OCI-LY7 (cell line): ENCODE results near the gene ZBTB16. TPM values are rescaled to one million over a fixed set of nuclear protein-coding genes. Genes with fewer than 3 reads are reported as not detected.

Experiments
- BruUV-seq: library from RNA; stranded (reverse); fragments of 400-500 nt; replicated peaks from 2 replicates; lab custom pipeline; 2021; lab: Mats Ljungman, UMichigan
- CTCF ChIA-PET: fragments of 300-600 bp; sonication (Branson Sonifier 250); formaldehyde crosslinking; loops from one replicate; lab custom pipeline; 2022; ENCODE audit warnings: antibody characterized with exemption; ENCODE audit not compliant: unreplicated experiment; lab: Charles Lee
- POLR2A ChIA-PET: fragments of 300-600 bp; sonication (Branson Sonifier 250); formaldehyde crosslinking; loops from one replicate; lab custom pipeline; 2022; ENCODE audit warnings: antibody characterized with exemption; lab: Charles Lee
- DNase-seq: peaks from one replicate; pipeline ENCODE4 v3.0.0-alpha.2; 2015; ENCODE audit warnings: low spot score
- H2AFZ ChIP-seq: fragments of 200-600 bp; sonication (generic), shearing (Covaris generic); 2 replicates; pipeline ENCODE4 v1.6.1; 2014; ENCODE audit warnings: mild to moderate bottlenecking, antibody characterized with exemption, low read length, moderate library complexity
- H3K27ac ChIP-seq: fragments of 200-600 bp; sonication (generic); 2 replicates; pipeline ENCODE4 v1.5.1; 2014; ENCODE audit warnings: mixed run types, low read depth, mild to moderate bottlenecking, moderate library complexity, low read length, inconsistent platforms; ENCODE audit not compliant: poor library complexity, severe bottlenecking
- H3K36me3 ChIP-seq: fragments of 200-600 bp; sonication (generic); 2 replicates; pipeline ENCODE4 v1.6.1; 2014; ENCODE audit warnings: mild to moderate bottlenecking, antibody characterized with exemption, low read length, moderate library complexity, mixed read lengths; ENCODE audit not compliant: insufficient read depth
- H3K4me1 ChIP-seq: fragments of 200-600 bp; sonication (generic); 2 replicates; pipeline ENCODE4 v1.5.1; 2014; ENCODE audit warnings: mild to moderate bottlenecking, low read length; ENCODE audit not compliant: insufficient read depth, poor library complexity, severe bottlenecking
- H3K4me2 ChIP-seq: fragments of 200-600 bp; sonication (generic); 2 replicates; pipeline ENCODE4 v1.6.1; 2014; ENCODE audit warnings: mild to moderate bottlenecking, low read length
- H3K4me3 ChIP-seq: fragments of 200-600 bp; sonication (generic); 2 replicates; pipeline ENCODE4 v1.5.1; 2014; ENCODE audit warnings: mild to moderate bottlenecking, low read depth, low read length; ENCODE audit not compliant: poor library complexity, severe bottlenecking
- H3K79me2 ChIP-seq: fragments of 200-600 bp; sonication (generic); 2 replicates; pipeline ENCODE4 v1.6.1; 2016; ENCODE audit warnings: low read depth, mild to moderate bottlenecking, low read length, moderate library complexity, mixed read lengths; ENCODE audit not compliant: insufficient read depth
- H3K9me2 ChIP-seq: fragments of 200-600 bp; sonication (generic); 2 replicates; pipeline ENCODE4 v1.6.1; 2016; ENCODE audit warnings: mild to moderate bottlenecking, low read length, mixed read lengths; ENCODE audit not compliant: insufficient read depth
- H3K9me3 ChIP-seq: fragments of 200-600 bp; sonication (generic); 2 replicates; pipeline ENCODE4 v1.6.1; 2014; ENCODE audit warnings: mild to moderate bottlenecking, mixed run types, low read length, mixed read lengths
- H4K20me1 ChIP-seq: fragments of 200-600 bp; sonication (generic); 2 replicates; pipeline ENCODE4 v1.6.1; 2014; ENCODE audit warnings: mild to moderate bottlenecking, antibody characterized with exemption, low read length, moderate library complexity, mixed read lengths; ENCODE audit not compliant: insufficient read depth
- CTCF ChIP-seq: fragments of 200-600 bp; sonication (generic); conservative IDR thresholded peaks from 2 replicates; pipeline ENCODE4 v1.5.1; 2014; ENCODE audit warnings: mild to moderate bottlenecking, antibody characterized with exemption, low read length, moderate library complexity, mixed read lengths
- EZH2phosphoT487 ChIP-seq: fragments of 200-600 bp; sonication (generic); IDR thresholded peaks from 2 replicates; pipeline ENCODE4 v1.6.1; 2018; ENCODE audit warnings: low read depth, borderline replicate concordance, mild to moderate bottlenecking, mixed run types, antibody characterized with exemption, low read length, moderate library complexity, mixed read lengths
- intact Hi-C: fragments of 100-400 bp; cut with micrococcal nuclease; formaldehyde crosslinking; loops from one replicate; pipeline ENCODE4 v1.10.0; 2022; ENCODE audit not compliant: unreplicated experiment
- total RNA-seq, 2 experiments: library from RNA; depleted of rRNA in 1 of 2; stranded (reverse); fragments of >200 nt in 1 of 2; shearing (Covaris generic) in 1 of 2; gene quantifications; 2 replicates each; pipeline ENCODE4 v1.2.3, GENCODE V29; 2014 to 2022

ZBTB16 gene
- total RNA-seq, 2 experiments from 2014 or later: not detected

GRCh38 chr11:114158886-114159285 is 99.4 kb downstream of the ZBTB16 start:
- TF ChIP-seq CTCF (no peak), EZH2phosphoT487 (no peak)
- Histone ChIP-seq H2AFZ (peak overlapping the region; percentile 85; the same call in 1 of the 2 replicates), H3K9me2 (no peaks in the 10 kb centered on the region), H3K79me2 (no peaks in the 10 kb centered on the region), H3K4me2 (peak overlapping the region; percentile 77), H4K20me1 (no peaks in the 10 kb centered on the region), H3K9me3 (no peaks in the 10 kb centered on the region), H3K4me3 (no peak overlapping the region), H3K4me1 (peaks cover 55% of the 10 kb centered on the region), H3K36me3 (no peaks in the 10 kb centered on the region), H3K27ac (peak overlapping the region; percentile 81)
- DNase-seq: no peak
- CTCF ChIA-PET: interaction anchor here (0.8 kb wide), 1 partner anchor 10 kb away, joined by 4 read pairs; no protein-coding TSS in a partner anchor
- no TSS peak for BruUV-seq
- intact Hi-C loops: no loop called here
- POLR2A ChIA-PET: interaction anchor here (0.6 to 1.5 kb wide), 2 partner anchors 25 to 1064 kb away, joined by 3 to 5 read pairs; no protein-coding TSS in a partner anchor

DNA sequence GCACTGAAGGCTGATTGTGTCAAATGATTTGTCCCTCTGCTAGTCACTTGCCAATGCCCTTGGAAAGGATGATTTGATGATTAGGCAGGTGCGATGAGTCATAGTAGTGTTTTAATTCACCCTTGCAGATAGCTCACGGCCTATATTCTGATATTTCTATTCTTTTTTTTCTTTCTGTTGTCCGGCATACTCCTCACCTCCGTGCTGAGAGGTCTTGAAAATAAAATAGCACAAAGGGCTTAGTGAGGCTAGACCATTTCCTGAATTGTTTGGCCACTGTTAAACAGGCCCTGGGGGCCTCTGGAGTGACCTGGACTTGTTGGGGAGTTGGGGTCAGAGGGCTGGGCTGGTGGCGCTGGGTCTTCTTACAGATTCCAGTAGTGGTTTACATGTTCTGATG is 99.8 kb downstream of the ZBTB16 start:
- BruUV-seq: no TSS peak
- CTCF ChIA-PET: no interaction called here
- Histone ChIP-seq H3K36me3 (no peaks in the 10 kb centered on the region), H3K79me2 (no peaks in the 10 kb centered on the region), H2AFZ (peak overlapping the region; percentile 85), H3K9me3 (no peaks in the 10 kb centered on the region), H4K20me1 (no peaks in the 10 kb centered on the region), H3K4me2 (peak overlapping the region; percentile 77), H3K9me2 (no peaks in the 10 kb centered on the region), H3K4me3 (peak overlapping the region; percentile 43), H3K27ac (peak overlapping the region; percentile 81), H3K4me1 (peaks cover 59% of the 10 kb centered on the region)
- no peak for DNase-seq
- TF ChIP-seq EZH2phosphoT487: no peak
- TF ChIP-seq CTCF: no peak
- POLR2A ChIA-PET: interaction anchor here (0.5 to 1.5 kb wide), 7 partner anchors 9 to 1063 kb away, joined by 3 to 8 read pairs (median 4); no protein-coding TSS in a partner anchor
- intact Hi-C loops: no loop called here
